ENCODE data around the gene RFNG. TPM values are rescaled to one million over a fixed set of nuclear protein-coding genes. Genes with fewer than 3 reads are reported as not detected.

The RFNG gene
- total RNA-seq, 1 experiment from 2014 or later = 43.4 TPM

DNA sequence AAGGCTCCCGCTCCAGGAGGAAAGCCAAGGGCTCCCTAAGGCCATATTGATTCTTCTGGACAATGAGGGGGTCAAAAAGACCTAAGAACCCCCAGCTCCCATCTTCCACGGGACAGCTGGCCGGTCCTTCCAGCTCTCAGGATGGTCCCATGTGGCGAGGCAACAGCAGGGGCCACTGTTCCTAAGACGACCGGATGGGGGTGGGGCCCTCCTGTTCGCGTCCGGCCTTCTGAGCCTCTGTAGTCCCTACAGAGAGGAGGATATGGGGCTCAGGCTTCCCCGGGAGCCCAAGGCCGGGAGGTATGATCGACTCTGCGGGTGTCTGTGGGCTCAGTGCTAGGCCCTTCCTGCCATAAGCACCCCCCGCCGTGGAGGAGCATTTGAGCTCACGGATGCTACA is 8.1 kb downstream of the RFNG start:
- ATAC-seq = no peak
- CTCF ChIA-PET = no interaction called here

DNA sequence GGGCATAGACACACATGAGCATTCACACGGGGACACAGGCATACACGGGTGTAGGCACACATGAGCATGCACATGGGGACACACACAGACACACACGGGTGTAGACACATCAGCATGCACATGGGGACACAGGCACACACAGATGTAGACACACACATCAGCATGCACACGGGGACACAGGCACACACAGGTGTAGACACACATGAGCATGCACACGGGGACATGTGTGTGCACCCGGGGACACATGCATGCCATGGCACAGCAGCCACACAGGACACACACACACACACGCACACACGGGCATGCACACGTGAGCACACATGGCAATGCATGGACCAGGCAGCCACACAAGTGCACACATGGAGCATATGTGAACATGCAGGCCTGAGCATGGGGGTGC is 9.0 kb downstream of the RFNG start:
- TF ChIP-seq, protein P1, sequence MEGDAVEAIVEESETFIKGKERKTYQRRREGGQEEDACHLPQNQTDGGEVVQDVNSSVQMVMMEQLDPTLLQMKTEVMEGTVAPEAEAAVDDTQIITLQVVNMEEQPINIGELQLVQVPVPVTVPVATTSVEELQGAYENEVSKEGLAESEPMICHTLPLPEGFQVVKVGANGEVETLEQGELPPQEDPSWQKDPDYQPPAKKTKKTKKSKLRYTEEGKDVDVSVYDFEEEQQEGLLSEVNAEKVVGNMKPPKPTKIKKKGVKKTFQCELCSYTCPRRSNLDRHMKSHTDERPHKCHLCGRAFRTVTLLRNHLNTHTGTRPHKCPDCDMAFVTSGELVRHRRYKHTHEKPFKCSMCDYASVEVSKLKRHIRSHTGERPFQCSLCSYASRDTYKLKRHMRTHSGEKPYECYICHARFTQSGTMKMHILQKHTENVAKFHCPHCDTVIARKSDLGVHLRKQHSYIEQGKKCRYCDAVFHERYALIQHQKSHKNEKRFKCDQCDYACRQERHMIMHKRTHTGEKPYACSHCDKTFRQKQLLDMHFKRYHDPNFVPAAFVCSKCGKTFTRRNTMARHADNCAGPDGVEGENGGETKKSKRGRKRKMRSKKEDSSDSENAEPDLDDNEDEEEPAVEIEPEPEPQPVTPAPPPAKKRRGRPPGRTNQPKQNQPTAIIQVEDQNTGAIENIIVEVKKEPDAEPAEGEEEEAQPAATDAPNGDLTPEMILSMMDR (IDR thresholded peaks at IDR 0.05) = no peak
- TF ChIP-seq TCF7L2 (IDR thresholded peaks at IDR 0.05; ENCODE audit: low read depth, low read length) (no peak), SIN3A (IDR thresholded peaks at IDR 0.05; ENCODE audit: borderline replicate concordance, insufficient read depth, low read depth, low read length) (no peak), POLR2AphosphoS5 (IDR thresholded peaks at IDR 0.05; ENCODE audit: low read depth, low read length) (no peak)
- TF ChIP-seq, protein P2, sequence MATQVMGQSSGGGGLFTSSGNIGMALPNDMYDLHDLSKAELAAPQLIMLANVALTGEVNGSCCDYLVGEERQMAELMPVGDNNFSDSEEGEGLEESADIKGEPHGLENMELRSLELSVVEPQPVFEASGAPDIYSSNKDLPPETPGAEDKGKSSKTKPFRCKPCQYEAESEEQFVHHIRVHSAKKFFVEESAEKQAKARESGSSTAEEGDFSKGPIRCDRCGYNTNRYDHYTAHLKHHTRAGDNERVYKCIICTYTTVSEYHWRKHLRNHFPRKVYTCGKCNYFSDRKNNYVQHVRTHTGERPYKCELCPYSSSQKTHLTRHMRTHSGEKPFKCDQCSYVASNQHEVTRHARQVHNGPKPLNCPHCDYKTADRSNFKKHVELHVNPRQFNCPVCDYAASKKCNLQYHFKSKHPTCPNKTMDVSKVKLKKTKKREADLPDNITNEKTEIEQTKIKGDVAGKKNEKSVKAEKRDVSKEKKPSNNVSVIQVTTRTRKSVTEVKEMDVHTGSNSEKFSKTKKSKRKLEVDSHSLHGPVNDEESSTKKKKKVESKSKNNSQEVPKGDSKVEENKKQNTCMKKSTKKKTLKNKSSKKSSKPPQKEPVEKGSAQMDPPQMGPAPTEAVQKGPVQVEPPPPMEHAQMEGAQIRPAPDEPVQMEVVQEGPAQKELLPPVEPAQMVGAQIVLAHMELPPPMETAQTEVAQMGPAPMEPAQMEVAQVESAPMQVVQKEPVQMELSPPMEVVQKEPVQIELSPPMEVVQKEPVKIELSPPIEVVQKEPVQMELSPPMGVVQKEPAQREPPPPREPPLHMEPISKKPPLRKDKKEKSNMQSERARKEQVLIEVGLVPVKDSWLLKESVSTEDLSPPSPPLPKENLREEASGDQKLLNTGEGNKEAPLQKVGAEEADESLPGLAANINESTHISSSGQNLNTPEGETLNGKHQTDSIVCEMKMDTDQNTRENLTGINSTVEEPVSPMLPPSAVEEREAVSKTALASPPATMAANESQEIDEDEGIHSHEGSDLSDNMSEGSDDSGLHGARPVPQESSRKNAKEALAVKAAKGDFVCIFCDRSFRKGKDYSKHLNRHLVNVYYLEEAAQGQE (IDR thresholded peaks at IDR 0.05; ENCODE audit: insufficient read depth in 1 of 2, low read depth in 2 of 2, low read length in 1 of 2) = no peak
- intact Hi-C loops (cut with micrococcal nuclease; ENCODE audit: unreplicated experiment) (no loop called here), in situ Hi-C loops (cut with HindIII; ENCODE audit: low pct_unique_long_range_greater_than_20kb, low sequenced_read_pairs) (no loop called here)
- no peak for DNase-seq (ENCODE audit: low read depth, low spot score)
- ChIA-PET CTCF (no interaction called here), POLR2A (no interaction called here)
- Histone ChIP-seq H3K36me3 (ENCODE audit: control insufficient read depth, insufficient read depth, low read length) (no peaks in the 10 kb centered on the region), H3K9me3 (ENCODE audit: control insufficient read depth, insufficient read depth, low read depth, low read length) (no peaks in the 10 kb centered on the region), H3K27ac (ENCODE audit: low read length) (no peak overlapping the region), H3K27me3 (ENCODE audit: control insufficient read depth, insufficient read depth, low read length) (no peaks in the 10 kb centered on the region), H3K4me1 (ENCODE audit: control insufficient read depth, insufficient read depth, low read length) (no peaks in the 10 kb centered on the region), H3K4me3 (ENCODE audit: low read depth in 2 of 2, low read length in 2 of 2) (no peak overlapping the region)
- ATAC-seq = no peak
- BruUV-seq (replicated peaks) = no TSS peak

More for the DNA sequence above, 8.1 kb downstream of the RFNG start:
- no peak for TF ChIP-seq POLR2AphosphoS5 (IDR thresholded peaks at IDR 0.05; ENCODE audit: low read depth, low read length)
- no peak for TF ChIP-seq SIN3A (IDR thresholded peaks at IDR 0.05; ENCODE audit: borderline replicate concordance, insufficient read depth, low read depth, low read length)
- TF ChIP-seq, protein P1 (IDR thresholded peaks at IDR 0.05) = no peak
- TF ChIP-seq TCF7L2 (IDR thresholded peaks at IDR 0.05; ENCODE audit: low read depth, low read length) = no peak
- TF ChIP-seq, protein P2 (IDR thresholded peaks at IDR 0.05; ENCODE audit: insufficient read depth in 1 of 2, low read depth in 2 of 2, low read length in 1 of 2) = no peak
- Histone ChIP-seq H3K9me3 (ENCODE audit: control insufficient read depth, insufficient read depth, low read depth, low read length) (no peaks in the 10 kb centered on the region), H3K4me3 (ENCODE audit: low read depth in 2 of 2, low read length in 2 of 2) (no peak overlapping the region), H3K4me1 (ENCODE audit: control insufficient read depth, insufficient read depth, low read length) (no peaks in the 10 kb centered on the region), H3K27ac (ENCODE audit: low read length) (no peak overlapping the region), H3K36me3 (ENCODE audit: control insufficient read depth, insufficient read depth, low read length) (no peaks in the 10 kb centered on the region), H3K27me3 (ENCODE audit: control insufficient read depth, insufficient read depth, low read length) (no peaks in the 10 kb centered on the region)
- no TSS peak for BruUV-seq (replicated peaks)
- in situ Hi-C loops (cut with HindIII; ENCODE audit: low pct_unique_long_range_greater_than_20kb, low sequenced_read_pairs) (no loop called here), intact Hi-C loops (cut with micrococcal nuclease; ENCODE audit: unreplicated experiment) (no loop called here)
- DNase-seq (ENCODE audit: low read depth, low spot score) = no peak
- POLR2A ChIA-PET = no interaction called here

Measured in Panc1 (cell line).